Peyer's patch (tissue), 4 donors: Measurements from ENCODE around the gene SPEF1. TPM values are rescaled to one million over a fixed set of nuclear protein-coding genes. Genes with fewer than 3 reads are reported as not detected.
"Not testable (repeated sequence)": the region's sequence is repeated elsewhere in the genome, so short reads cannot be mapped to it uniquely, and the experiment has no call there.

Experiments
- DNase-seq, 3 donors: peaks; one replicate each; pipeline ENCODE4 v3.0.0-alpha.2; 2017 to 2019
- H3K27ac ChIP-seq, 4 donors: fragments of 200-600 bp; sonication (generic); one replicate each; pipeline ENCODE4 v1.5.1; 2016 to 2019
- H3K27me3 ChIP-seq, 2 donors: fragments of 200-600 bp; sonication (generic); one replicate each; pipeline ENCODE4 v1.5.1; 2019
- H3K36me3 ChIP-seq, 3 donors: fragments of 200-600 bp; sonication (generic); one replicate each; pipeline ENCODE4 v1.5.1; 2016 to 2019
- H3K4me1 ChIP-seq, 4 donors: fragments of 200-600 bp; sonication (generic); one replicate each; pipeline ENCODE4 v1.5.1; 2016 to 2019
- H3K4me3 ChIP-seq, 4 donors: fragments of 200-600 bp; sonication (generic); 1 replicate in 3 of 4; 2 replicates in 1 of 4; pipeline ENCODE4 v1.5.1; 2016 to 2019; ENCODE audit warnings: mild to moderate bottlenecking in 1 of 4
- H3K9me3 ChIP-seq, 4 donors: fragments of 200-600 bp; sonication (generic); one replicate each; pipeline ENCODE4 v1.5.1; 2016 to 2019; ENCODE audit warnings: mild to moderate bottlenecking in 1 of 4
- CTCF ChIP-seq, 6 experiments: fragments of 450-650 bp in 4 of 6; fragments of 200-600 bp in 2 of 6; sonication (generic) in 1 of 6; IDR thresholded peaks; one replicate each; pipeline ENCODE4 v1.5.1; 2017 to 2019; ENCODE audit warnings: antibody characterized with exemption in 6 of 6, mild to moderate bottlenecking in 3 of 6, moderate library complexity in 1 of 6
- POLR2A ChIP-seq, 2 donors: fragments of 450-650 bp; IDR thresholded peaks; one replicate each; pipeline ENCODE4 v1.5.1; 2017; ENCODE audit warnings: antibody characterized with exemption in 2 of 2, mild to moderate bottlenecking in 2 of 2, moderate library complexity in 2 of 2
- total RNA-seq, 4 donors: library from RNA; depleted of rRNA; stranded (reverse); fragments of >200 nt; gene quantifications; one replicate each; pipeline ENCODE4 v1.1.0, GENCODE V29; 2016

The SPEF1 gene
- total RNA-seq, 4 donors from 2014 or later, result not detected

GRCh38 chr20:3797226-3797545 lies 15.9 kb upstream of the SPEF1 start:
- H3K36me3 ChIP-seq, result peaks cover 0 to 20% (median 0%) of the 10 kb centered on the region in 3 donors
- no peaks in the 10 kb centered on the region for H3K9me3 ChIP-seq
- TF ChIP-seq CTCF (IDR thresholded peaks at IDR 0.05) (no peak), POLR2A (IDR thresholded peaks at IDR 0.05) (no peak)
- peak overlapping the region; percentile 96 to 97 (median 96) for H3K27ac ChIP-seq
- peak overlapping the region in 3 of 4 donors; percentile 73 to 85 (median 76) for H3K4me3 ChIP-seq
- H3K27me3 ChIP-seq, result no peaks in the 10 kb centered on the region
- H3K4me1 ChIP-seq, result peaks cover 16 to 43% (median 36%) of the 10 kb centered on the region in 4 donors
- DNase-seq, result no peak

GRCh38 chr20:3796477-3797225 lies 15.4 kb upstream of the SPEF1 start:
- TF ChIP-seq CTCF (IDR thresholded peaks at IDR 0.05) (no peak), POLR2A (IDR thresholded peaks at IDR 0.05) (no peak)
- H3K4me3 ChIP-seq, result peak overlapping the region; percentile 52 to 85 (median 74)
- no peaks in the 10 kb centered on the region for H3K27me3 ChIP-seq
- peaks cover 0 to 14% (median 0%) of the 10 kb centered on the region in 3 donors for H3K36me3 ChIP-seq
- no peak for DNase-seq
- peaks cover 16 to 43% (median 36%) of the 10 kb centered on the region in 4 donors for H3K4me1 ChIP-seq
- H3K9me3 ChIP-seq, result no peaks in the 10 kb centered on the region
- H3K27ac ChIP-seq, result peak overlapping the region; percentile 96 to 97 (median 96)

- Histone ChIP-seq H3K27me3 (no peaks in the 10 kb centered on the region), H3K9me3 (no peaks in the 10 kb centered on the region), H3K4me3 (peak within 1 kb of the TSS; percentile 52 to 85 (median 74)), H3K4me1 (peaks cover 16 to 43% (median 36%) of the 10 kb centered on the region in 4 donors), H3K36me3 (peaks cover 0 to 6% (median 0%) of the 10 kb centered on the region in 3 donors), H3K27ac (peak within 1 kb of the TSS; percentile 96 to 97 (median 96))
- peak; percentile 51 to 78 (median 70) for TF ChIP-seq CTCF (IDR thresholded peaks at IDR 0.05)
- TF ChIP-seq POLR2A (IDR thresholded peaks at IDR 0.05), result peak; percentile 22 to 54
- peak; percentile 95 to 98 (median 95) for DNase-seq
These were observed 14.5 kb upstream of the SPEF1 start, which contains the start of gene CDC25B for GRCh38 chr20:3795511-3796468. Gene CDC25B, plus strand, starts transcription at chr20:3796310. Its CDS starts 222 bp downstream, at chr20:3796532.

- no peak for TF ChIP-seq CTCF (IDR thresholded peaks at IDR 0.05)
- no peak for TF ChIP-seq POLR2A (IDR thresholded peaks at IDR 0.05)
- DNase-seq, result no peak
- peaks cover 16 to 34% (median 27%) of the 10 kb centered on the region in 4 donors for H3K4me1 ChIP-seq
These were observed 13.6 kb upstream of the SPEF1 start for GRCh38 chr20:3794701-3795420.

GRCh38 chr20:3794168-3794567 lies 12.9 kb upstream of the SPEF1 start:
- not testable (repeated sequence) for DNase-seq, H3K9me3 ChIP-seq, H3K27me3 ChIP-seq, H3K4me3 ChIP-seq, H3K27ac ChIP-seq, H3K36me3 ChIP-seq
- H3K4me1 ChIP-seq, result peaks cover 12 to 28% (median 21%) of the 10 kb centered on the region in 4 donors

More at GRCh38 chr20:3794701-3795420, 13.6 kb upstream of the SPEF1 start:
- H3K36me3 ChIP-seq, result no peaks in the 10 kb centered on the region
- H3K9me3 ChIP-seq, result no peaks in the 10 kb centered on the region
- peak overlapping the region; percentile 96 to 97 (median 96) for H3K27ac ChIP-seq
- no peaks in the 10 kb centered on the region for H3K27me3 ChIP-seq
- peak overlapping the region in 2 of 4 donors; percentile 76 to 85 for H3K4me3 ChIP-seq

- H3K4me1 ChIP-seq, result peaks cover 0 to 43% (median 10%) of the 10 kb centered on the region in 4 donors
- DNase-seq, H3K27ac ChIP-seq, H3K36me3 ChIP-seq, H3K9me3 ChIP-seq, H3K27me3 ChIP-seq, H3K4me3 ChIP-seq: not testable (repeated sequence)
These were observed 8.0 kb upstream of the SPEF1 start for GRCh38 chr20:3789201-3789600.
